ENCODE data around the gene C16orf96. TPM values are rescaled to one million over a fixed set of nuclear protein-coding genes. Genes with fewer than 3 reads are reported as not detected.

C16orf96 gene
- total and polyA plus RNA-seq, 2 donors (not counting 1 experiment from before 2014, with no cell fraction given): 0.31 to 0.79 TPM

DNA sequence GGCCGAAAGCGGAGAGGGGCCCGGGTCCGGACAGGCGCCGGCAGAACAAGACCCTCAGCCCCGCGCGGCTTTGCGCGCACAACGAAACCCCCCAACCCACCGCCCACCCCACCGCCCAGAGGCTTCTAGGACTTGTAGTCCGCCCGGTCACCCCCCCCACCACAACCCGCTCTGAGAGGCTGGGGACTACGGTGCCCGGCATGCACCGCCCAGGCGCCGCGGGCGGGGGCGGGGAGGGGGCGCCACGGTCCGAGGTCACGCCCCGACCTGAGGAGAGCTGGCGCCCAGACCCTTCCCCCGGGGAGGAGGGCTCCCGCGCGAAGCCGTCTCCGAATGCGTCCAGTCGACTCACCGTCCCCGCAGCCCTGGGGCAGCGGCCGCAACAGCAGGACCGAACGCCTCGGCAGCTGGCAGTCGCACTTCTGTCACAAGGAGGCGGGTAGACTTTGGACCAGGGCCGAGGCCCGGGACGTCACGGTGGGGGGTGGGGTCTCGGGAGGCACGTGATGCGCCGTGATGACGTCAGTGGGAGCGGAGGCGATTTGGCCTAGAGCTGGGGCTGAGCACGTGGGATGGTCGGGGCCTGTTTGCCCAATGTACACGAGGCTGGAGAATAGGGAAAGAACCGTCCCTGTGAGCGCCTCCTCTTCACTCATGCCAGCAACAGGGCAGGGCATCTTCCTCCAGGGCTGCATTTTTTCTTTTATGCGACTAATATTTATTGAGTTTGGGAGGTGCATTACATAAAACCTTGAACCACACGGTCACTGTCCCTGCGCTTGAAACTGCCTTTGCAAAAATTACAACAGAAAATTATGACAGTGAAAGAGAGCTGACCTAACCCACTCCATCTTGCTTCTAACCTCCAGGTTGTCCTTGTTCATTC, 17.5 kb upstream of the C16orf96 start, which contains the start of gene CDIP1:
CDIP1 (minus strand) TSS at position 424 of the 886 bp plus-strand sequence. CDS start 24,643 bp downstream, outside the sequence.
- TF ChIP-seq, protein P1, sequence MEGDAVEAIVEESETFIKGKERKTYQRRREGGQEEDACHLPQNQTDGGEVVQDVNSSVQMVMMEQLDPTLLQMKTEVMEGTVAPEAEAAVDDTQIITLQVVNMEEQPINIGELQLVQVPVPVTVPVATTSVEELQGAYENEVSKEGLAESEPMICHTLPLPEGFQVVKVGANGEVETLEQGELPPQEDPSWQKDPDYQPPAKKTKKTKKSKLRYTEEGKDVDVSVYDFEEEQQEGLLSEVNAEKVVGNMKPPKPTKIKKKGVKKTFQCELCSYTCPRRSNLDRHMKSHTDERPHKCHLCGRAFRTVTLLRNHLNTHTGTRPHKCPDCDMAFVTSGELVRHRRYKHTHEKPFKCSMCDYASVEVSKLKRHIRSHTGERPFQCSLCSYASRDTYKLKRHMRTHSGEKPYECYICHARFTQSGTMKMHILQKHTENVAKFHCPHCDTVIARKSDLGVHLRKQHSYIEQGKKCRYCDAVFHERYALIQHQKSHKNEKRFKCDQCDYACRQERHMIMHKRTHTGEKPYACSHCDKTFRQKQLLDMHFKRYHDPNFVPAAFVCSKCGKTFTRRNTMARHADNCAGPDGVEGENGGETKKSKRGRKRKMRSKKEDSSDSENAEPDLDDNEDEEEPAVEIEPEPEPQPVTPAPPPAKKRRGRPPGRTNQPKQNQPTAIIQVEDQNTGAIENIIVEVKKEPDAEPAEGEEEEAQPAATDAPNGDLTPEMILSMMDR (IDR thresholded peaks at IDR 0.05): peak; percentile 24
- no peak for TF ChIP-seq EZH2 (IDR thresholded peaks at IDR 0.05; ENCODE audit: borderline replicate concordance, insufficient read depth, low read depth, low read length, poor library complexity, severe bottlenecking)
- peak within 1 kb of the TSS; percentile 87 to 95 for H3K27ac ChIP-seq (ENCODE audit: low read length in 2 of 2)
- peak within 1 kb of the TSS; percentile 88 for H3K9ac ChIP-seq (ENCODE audit: low read length)
- peak within 1 kb of the TSS; percentile 7 to 93 (median 73) for H3K4me3 ChIP-seq (ENCODE audit: control extremely low read depth in 1 of 5, extremely low read depth in 1 of 5, insufficient read depth in 1 of 5, low read depth in 2 of 5, low read length in 4 of 5)
- peak within 1 kb of the TSS; percentile 92 for H3K4me3 Mint-ChIP-seq
- no peaks in the 10 kb centered on the region for H4K20me1 ChIP-seq (ENCODE audit: control insufficient read depth, insufficient read depth, low read length, poor library complexity, severe bottlenecking)
- H3K4me2 ChIP-seq (replicated peaks; ENCODE audit: low read depth, low read length, poor library complexity, severe bottlenecking): peak within 1 kb of the TSS; percentile 97
- H3K9me3 ChIP-seq (ENCODE audit: control extremely low read depth in 1 of 3, control insufficient read depth in 2 of 3, insufficient read depth in 1 of 3, low read length in 2 of 3): peaks cover 0 to 15% (median 9%) of the 10 kb centered on the region in 3 donors
- H3K79me2 ChIP-seq (ENCODE audit: control insufficient read depth, insufficient read depth, low read length): peaks cover 42% of the 10 kb centered on the region
- POLR2A ChIA-PET: interaction anchor here (0.6 to 1.6 kb wide), 5 partner anchors 9 to 174 kb away, joined by 3 to 13 read pairs (median 5); no protein-coding TSS in a partner anchor
- CTCF ChIA-PET: interaction anchor here (1.0 to 2.3 kb wide), 5 partner anchors 9 to 136 kb away, joined by 3 to 18 read pairs (median 4); partner anchors contain the start of gene HMOX2
- peaks cover 14% of the 10 kb centered on the region for H3K4me1 Mint-ChIP-seq
- H3K27me3 ChIP-seq (replicated peaks in 1 of 4; ENCODE audit: control extremely low read depth in 1 of 4, control insufficient read depth in 3 of 4, insufficient read depth in 4 of 4, low read length in 3 of 4): no peaks in the 10 kb centered on the region
- H3K27ac Mint-ChIP-seq: peak within 1 kb of the TSS; percentile 96
- H3K9me3 Mint-ChIP-seq (ENCODE audit: insufficient read depth): no peaks in the 10 kb centered on the region
- DNase-seq (peak; percentile 99), ATAC-seq (ENCODE audit: low read depth) (peak; percentile 91)
- under 1% methylated on average over 52 of the region's 67 CpGs for WGBS (ENCODE audit: insufficient coverage)
- H3K36me3 ChIP-seq (replicated peaks in 1 of 2; ENCODE audit: control extremely low read depth in 1 of 2, control insufficient read depth in 1 of 2, extremely low read depth in 1 of 2, insufficient read depth in 2 of 2, low read length in 1 of 2): no peaks in the 10 kb centered on the region
- H2AFZ ChIP-seq (ENCODE audit: insufficient read depth, low read depth, low read length, poor library complexity, severe bottlenecking): peak within 1 kb of the TSS; percentile 83
- intact Hi-C loops (cut with micrococcal nuclease): loop anchor here (1.0 to 5.0 kb wide), 8 partner anchors 10 to 231 kb away; partner anchors contain the start of genes DNAJA3, HMOX2, MGRN1 and PAM16
- peaks cover 7 to 13% of the 10 kb centered on the region in 2 donors for H3K4me1 ChIP-seq (ENCODE audit: control insufficient read depth in 2 of 2, insufficient read depth in 2 of 2, low read length in 2 of 2)
- no peaks in the 10 kb centered on the region for H3K27me3 Mint-ChIP-seq
